ENCODE results near the gene ADARB2.

DNA sequence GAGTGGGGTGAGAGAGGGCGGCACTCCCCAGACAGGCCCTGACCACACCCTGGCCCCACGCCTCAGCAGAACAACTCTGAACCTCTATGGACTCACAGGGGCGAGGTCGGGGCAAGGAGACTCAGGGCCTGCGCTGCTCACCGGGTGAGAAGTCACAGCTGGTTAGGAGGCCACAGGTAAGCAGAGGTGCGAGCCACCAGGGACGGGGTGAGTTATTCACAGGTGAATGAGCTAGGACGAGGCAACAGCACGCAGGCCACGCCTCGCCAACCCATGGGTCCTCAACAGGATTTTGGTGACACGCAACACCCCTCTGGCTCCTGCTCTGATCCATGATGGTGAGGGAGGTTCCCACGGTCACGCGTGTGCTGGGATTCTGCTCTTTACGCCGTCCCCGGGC, 202.5 kb downstream of the ADARB2 start:
- TF ChIP-seq POLR2A (IDR thresholded peaks at IDR 0.05) = no peak
- TF ChIP-seq, protein P1, sequence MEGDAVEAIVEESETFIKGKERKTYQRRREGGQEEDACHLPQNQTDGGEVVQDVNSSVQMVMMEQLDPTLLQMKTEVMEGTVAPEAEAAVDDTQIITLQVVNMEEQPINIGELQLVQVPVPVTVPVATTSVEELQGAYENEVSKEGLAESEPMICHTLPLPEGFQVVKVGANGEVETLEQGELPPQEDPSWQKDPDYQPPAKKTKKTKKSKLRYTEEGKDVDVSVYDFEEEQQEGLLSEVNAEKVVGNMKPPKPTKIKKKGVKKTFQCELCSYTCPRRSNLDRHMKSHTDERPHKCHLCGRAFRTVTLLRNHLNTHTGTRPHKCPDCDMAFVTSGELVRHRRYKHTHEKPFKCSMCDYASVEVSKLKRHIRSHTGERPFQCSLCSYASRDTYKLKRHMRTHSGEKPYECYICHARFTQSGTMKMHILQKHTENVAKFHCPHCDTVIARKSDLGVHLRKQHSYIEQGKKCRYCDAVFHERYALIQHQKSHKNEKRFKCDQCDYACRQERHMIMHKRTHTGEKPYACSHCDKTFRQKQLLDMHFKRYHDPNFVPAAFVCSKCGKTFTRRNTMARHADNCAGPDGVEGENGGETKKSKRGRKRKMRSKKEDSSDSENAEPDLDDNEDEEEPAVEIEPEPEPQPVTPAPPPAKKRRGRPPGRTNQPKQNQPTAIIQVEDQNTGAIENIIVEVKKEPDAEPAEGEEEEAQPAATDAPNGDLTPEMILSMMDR (IDR thresholded peaks at IDR 0.05) = no peak

Data from testis (tissue), 2 donors.